Activated CD4-positive, alpha-beta T cell treated with anti-CD3 and anti-CD28 coated beads for 36 hours (primary cell): ENCODE results near the gene KDM4C. TPM values are rescaled to one million over a fixed set of nuclear protein-coding genes. Genes with fewer than 3 reads are reported as not detected.
A peak's percentile ranks its signal among the peaks of the same experiment; 100 is the strongest.
"Not testable (repeated sequence)": the region's sequence is repeated elsewhere in the genome, so short reads cannot be mapped to it uniquely, and the experiment has no call there.

Experiments used
- ATAC-seq: fragments of 200-7000 bp; cut with Tn5 transposase; one replicate; pipeline ENCODE4 v1.10.0; 2021; ENCODE audit warnings: mild to moderate bottlenecking, moderate library complexity
- CTCF ChIA-PET: fragments of 350-600 bp; sonication (Branson Sonifier 250); formaldehyde crosslinking; loops from one replicate; lab custom pipeline; 2021; ENCODE audit warnings: antibody characterized with exemption; lab: Charles Lee
- POLR2A ChIA-PET: fragments of 350-600 bp; sonication (Branson Sonifier 250); formaldehyde crosslinking; loops from one replicate; lab custom pipeline; 2021; ENCODE audit warnings: antibody characterized with exemption, inconsistent platforms; lab: Charles Lee
- DNase-seq: peaks from one replicate; pipeline ENCODE4 v3.0.0-alpha.2; 2020
- H3K27ac Mint-ChIP-seq: one replicate; pipeline ENCODE4 v1.8.0; 2021; ENCODE audit warnings: mixed read lengths
- H3K27me3 Mint-ChIP-seq: one replicate; pipeline ENCODE4 v1.8.0; 2021; ENCODE audit warnings: mixed read lengths
- H3K36me3 Mint-ChIP-seq: one replicate; pipeline ENCODE4 v1.8.0; 2021; ENCODE audit warnings: low read depth, mixed read lengths
- H3K4me1 Mint-ChIP-seq: one replicate; pipeline ENCODE4 v1.8.0; 2021; ENCODE audit warnings: mixed read lengths
- H3K4me3 Mint-ChIP-seq: one replicate; pipeline ENCODE4 v1.8.0; 2021; ENCODE audit warnings: mild to moderate bottlenecking, moderate library complexity, mixed read lengths
- H3K9me3 Mint-ChIP-seq: one replicate; pipeline ENCODE4 v1.8.0; 2021; ENCODE audit warnings: low read depth, mixed read lengths
- intact Hi-C, 2 experiments: fragments of 100-400 bp; cut with DNase I in 1 of 2; cut with micrococcal nuclease in 1 of 2; formaldehyde crosslinking; loops; one replicate each; pipeline versions ENCODE4 v1.14.2 to v1.15.1; 2022 to 2024; cut with DNase I, micrococcal nuclease
- total RNA-seq, 2 experiments: library from RNA; stranded (reverse); gene quantifications; one replicate each; pipeline ENCODE4 v1.2.3, GENCODE V29; 2021

Gene KDM4C
- total RNA-seq, 2 experiments from 2014 or later = 31.7 to 33.1 TPM

- H3K27me3 Mint-ChIP-seq = no peaks in the 10 kb centered on the region
- CTCF ChIA-PET = interaction anchor here (0.7 kb wide), 1 partner anchor 378 kb away, joined by 4 read pairs; no protein-coding TSS in a partner anchor
Measured at GRCh38 chr9:6733831-6734230, 23.9 kb upstream of the KDM4C start.

DNA sequence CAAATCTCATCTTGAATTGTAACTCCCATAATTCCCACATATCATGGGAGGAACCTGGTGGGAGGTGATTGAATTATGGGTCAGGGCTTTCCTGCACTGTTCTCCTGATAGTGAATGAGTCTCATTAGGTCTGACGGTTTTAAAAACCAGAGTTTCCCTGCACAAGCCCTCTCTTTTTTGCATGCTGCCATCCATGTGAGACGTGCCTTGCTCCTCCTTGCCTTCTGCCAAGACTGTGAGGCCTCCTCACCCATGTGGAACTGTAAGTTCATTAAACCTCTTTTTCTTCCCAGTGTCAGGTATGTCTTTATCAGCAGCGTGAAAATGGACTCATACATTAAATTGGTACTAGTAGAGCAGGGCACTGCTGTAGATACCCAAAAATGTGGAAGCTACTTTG is 22.4 kb upstream of the KDM4C start:
- no peaks in the 10 kb centered on the region for H3K27me3 Mint-ChIP-seq
- ChIA-PET POLR2A (no interaction called here), CTCF (interaction anchor here (0.6 to 0.7 kb wide), 2 partner anchors 143 to 383 kb away, joined by 3 to 4 read pairs; no protein-coding TSS in a partner anchor)
- no peaks in the 10 kb centered on the region for H3K9me3 Mint-ChIP-seq
- intact Hi-C loops = loop anchor here in 1 of 2 experiments (5.0 kb wide), 1 partner anchor 148 kb away; no protein-coding TSS in a partner anchor
- no peak overlapping the region for H3K27ac Mint-ChIP-seq
- no peak for DNase-seq
- H3K36me3 Mint-ChIP-seq = no peaks in the 10 kb centered on the region
- H3K4me1 Mint-ChIP-seq = no peaks in the 10 kb centered on the region
- ATAC-seq = no peak
- no peak overlapping the region for H3K4me3 Mint-ChIP-seq

More at GRCh38 chr9:6733831-6734230, 23.9 kb upstream of the KDM4C start:
- Mint-ChIP-seq H3K36me3 (no peaks in the 10 kb centered on the region), H3K4me1 (no peaks in the 10 kb centered on the region), H3K9me3 (no peaks in the 10 kb centered on the region), H3K27ac (no peak overlapping the region), H3K4me3 (no peak overlapping the region)
- intact Hi-C loops = no loop called here
- DNase-seq (no peak), ATAC-seq (no peak)
- POLR2A ChIA-PET = no interaction called here

DNA sequence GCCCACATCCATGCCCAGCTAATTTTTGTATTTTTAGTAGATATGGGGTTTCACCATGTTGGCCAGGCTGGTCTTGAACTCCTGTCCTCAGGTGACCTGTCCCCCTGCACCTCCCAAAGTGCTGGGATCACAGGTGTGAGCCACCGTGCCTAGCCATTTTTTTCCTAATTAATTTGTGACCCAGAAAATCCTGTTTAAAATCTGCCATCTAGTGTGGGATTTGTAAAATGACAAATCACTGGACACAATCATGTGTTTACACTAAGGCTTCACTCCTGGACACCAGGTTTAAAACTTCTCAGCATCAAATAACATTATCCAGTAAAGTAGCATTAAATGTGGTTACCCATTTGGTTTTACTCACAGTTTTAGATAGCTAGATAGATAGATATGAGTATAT is 18.6 kb upstream of the KDM4C start:
- no peaks in the 10 kb centered on the region for H3K9me3 Mint-ChIP-seq
- no peaks in the 10 kb centered on the region for H3K36me3 Mint-ChIP-seq
- no peak overlapping the region for H3K4me3 Mint-ChIP-seq
- intact Hi-C loops = loop anchor here (2.0 to 5.0 kb wide), 2 partner anchors 152 to 154 kb away; no protein-coding TSS in a partner anchor
- DNase-seq (no peak), ATAC-seq (no peak)
- no peak overlapping the region for H3K27ac Mint-ChIP-seq
- H3K27me3 Mint-ChIP-seq = no peaks in the 10 kb centered on the region
- H3K4me1 Mint-ChIP-seq = no peaks in the 10 kb centered on the region
- CTCF ChIA-PET = interaction anchor here (0.5 to 1.2 kb wide), 4 partner anchors 10 to 154 kb away, joined by 3 to 4 read pairs (median 4); no protein-coding TSS in a partner anchor
- POLR2A ChIA-PET = no interaction called here

- H3K36me3 Mint-ChIP-seq, DNase-seq, H3K27me3 Mint-ChIP-seq, H3K27ac Mint-ChIP-seq, H3K4me3 Mint-ChIP-seq, H3K9me3 Mint-ChIP-seq, intact Hi-C loops, ATAC-seq: not testable (repeated sequence)
- CTCF ChIA-PET = interaction anchor here (1.1 kb wide), 1 partner anchor 10 kb away, joined by 4 read pairs; no protein-coding TSS in a partner anchor
- POLR2A ChIA-PET = interaction anchor here (0.7 kb wide), 1 partner anchor 139 kb away, joined by 3 read pairs; no protein-coding TSS in a partner anchor
- H3K4me1 Mint-ChIP-seq = peaks cover 10% of the 10 kb centered on the region
Measured at GRCh38 chr9:6748861-6749260, 8.9 kb upstream of the KDM4C start.

- not testable (repeated sequence) for H3K4me3 Mint-ChIP-seq
Measured at GRCh38 chr9:6754861-6755260, 2.9 kb upstream of the KDM4C start.

DNA sequence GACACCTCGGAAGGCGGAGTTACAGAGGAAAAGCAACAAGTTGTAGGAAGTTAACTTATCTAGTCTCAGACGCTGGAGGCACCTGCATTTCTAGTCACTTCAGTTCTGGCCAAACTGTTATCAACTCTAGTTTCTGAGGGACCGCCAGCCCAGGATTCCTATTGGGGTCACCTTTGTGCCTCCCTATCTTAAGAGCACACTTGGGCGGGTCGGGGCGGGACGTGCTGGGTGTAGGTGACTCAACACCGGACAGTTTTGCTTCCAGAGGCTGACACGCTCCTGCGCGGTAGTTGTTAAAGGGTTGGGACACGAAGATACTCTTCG is 679 bp upstream of the KDM4C start:
- ChIA-PET POLR2A (interaction anchor here (0.6 to 2.7 kb wide), 9 partner anchors 38 to 1307 kb away, joined by 3 to 16 read pairs (median 3); partner anchors contain the start of genes CD274 and UHRF2), CTCF (no interaction called here)
- Mint-ChIP-seq H3K9me3 (peaks cover 1% of the 10 kb centered on the region), H3K27me3 (no peaks in the 10 kb centered on the region), H3K27ac (peak overlapping the region; percentile 99), H3K4me1 (peaks cover 24% of the 10 kb centered on the region), H3K36me3 (peaks cover 3% of the 10 kb centered on the region), H3K4me3 (peak overlapping the region; percentile 87)
- peak; percentile 67 for ATAC-seq
- intact Hi-C loops = loop anchor here (1.0 to 10.0 kb wide), 14 partner anchors 41 to 1965 kb away; partner anchors contain the start of genes UHRF2 (in 2 of the 2), DMAC1 (in 1 of the 2), ERMP1 (in 1 of the 2) and RCL1 (in 1 of the 2)
- peak; percentile 89 for DNase-seq

More at GRCh38 chr9:6754861-6755260, 2.9 kb upstream of the KDM4C start:
- DNase-seq, H3K36me3 Mint-ChIP-seq, H3K9me3 Mint-ChIP-seq, POLR2A ChIA-PET, ATAC-seq, CTCF ChIA-PET, H3K27me3 Mint-ChIP-seq: not testable (repeated sequence)
- Mint-ChIP-seq H3K27ac (peak overlapping the region; percentile 19), H3K4me1 (peaks cover 21% of the 10 kb centered on the region)
- intact Hi-C loops = loop anchor here in 1 of 2 experiments (5.0 to 10.0 kb wide), 7 partner anchors 542 to 1963 kb away; partner anchors contain the start of genes DMAC1, ERMP1 and RCL1

DNA sequence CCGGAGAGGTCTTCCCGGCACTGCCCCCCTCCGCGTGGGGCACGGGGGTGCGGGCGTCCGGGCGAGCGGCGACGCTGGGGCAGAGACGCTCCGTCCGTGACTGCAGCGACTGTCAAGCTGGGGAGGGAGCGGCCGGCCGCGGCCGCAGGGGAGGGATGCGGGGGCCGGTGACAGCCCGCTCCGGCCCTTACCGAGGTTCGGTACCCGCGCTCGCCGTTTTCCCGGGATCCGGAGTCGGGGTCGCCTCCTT is 400 bp downstream of the KDM4C start:
- POLR2A ChIA-PET = interaction anchor here (1.1 to 2.7 kb wide), 5 partner anchors 42 to 346 kb away, joined by 3 to 16 read pairs (median 7); partner anchors contain the start of gene UHRF2
- Mint-ChIP-seq H3K9me3 (peaks cover 4% of the 10 kb centered on the region), H3K27me3 (no peaks in the 10 kb centered on the region), H3K4me3 (peak overlapping the region; percentile 87), H3K4me1 (peaks cover 29% of the 10 kb centered on the region), H3K36me3 (peaks cover 7% of the 10 kb centered on the region), H3K27ac (peak overlapping the region; percentile 86)
- ATAC-seq = peak; percentile 2
- CTCF ChIA-PET = interaction anchor here (0.8 kb wide), 1 partner anchor 116 kb away, joined by 3 read pairs; no protein-coding TSS in a partner anchor
- DNase-seq = no peak
- intact Hi-C loops = loop anchor here in 1 of 2 experiments (2.0 to 10.0 kb wide), 8 partner anchors 539 to 1966 kb away; partner anchors contain the start of genes DMAC1, ERMP1 and RCL1

DNA sequence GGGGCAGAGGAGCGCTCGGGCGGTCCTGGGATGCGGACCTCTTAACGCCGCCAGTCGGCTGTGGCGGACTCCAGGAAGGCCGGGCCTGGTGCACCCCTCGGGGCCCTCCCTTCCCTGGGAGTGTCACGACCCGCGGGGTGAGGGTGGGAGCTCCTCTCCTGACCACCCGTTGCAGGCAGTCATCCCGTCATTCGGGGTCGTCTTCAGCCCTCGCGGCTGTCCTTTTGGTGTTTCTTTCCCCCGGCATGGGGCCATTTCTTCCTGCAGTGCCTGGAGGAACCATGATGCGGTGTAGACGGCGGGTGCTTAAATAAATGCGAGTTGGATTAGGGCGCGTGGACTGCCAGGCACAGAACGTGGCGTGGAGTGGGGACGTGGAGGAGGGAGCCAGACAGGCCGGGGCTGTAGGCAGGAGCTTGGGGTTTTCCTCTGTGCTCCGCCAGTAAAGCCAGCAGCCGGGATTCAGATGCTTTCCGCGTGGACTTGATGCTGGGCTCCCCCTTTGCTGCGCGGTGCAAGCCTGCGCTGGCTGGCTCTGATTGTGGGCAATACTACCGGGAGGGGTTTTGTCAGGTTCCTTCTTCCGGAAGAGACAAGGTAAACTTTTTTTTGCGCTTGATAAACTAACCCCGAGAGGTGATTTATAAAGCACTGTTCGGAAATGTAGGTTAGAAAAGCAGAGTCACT is 868 bp downstream of the KDM4C start:
- ChIA-PET CTCF (interaction anchor here (0.8 to 1.3 kb wide), 3 partner anchors 69 to 345 kb away, joined by 3 read pairs; partner anchors contain the start of gene UHRF2), POLR2A (interaction anchor here (0.9 to 2.7 kb wide), 3 partner anchors 77 to 346 kb away, joined by 3 to 16 read pairs (median 3); partner anchors contain the start of gene UHRF2)
- Mint-ChIP-seq H3K4me1 (peaks cover 34% of the 10 kb centered on the region), H3K27ac (peak overlapping the region; percentile 86), H3K36me3 (peaks cover 10% of the 10 kb centered on the region), H3K27me3 (no peaks in the 10 kb centered on the region), H3K4me3 (peak overlapping the region; percentile 87), H3K9me3 (peaks cover 6% of the 10 kb centered on the region)
- ATAC-seq (peak; percentile 25), DNase-seq (peak; percentile 76)
- intact Hi-C loops = loop anchor here in 1 of 2 experiments (2.0 to 10.0 kb wide), 8 partner anchors 539 to 1966 kb away; partner anchors contain the start of genes DMAC1, ERMP1 and RCL1

GRCh38 chr9:6759185-6759977 is 1.6 kb downstream of the KDM4C start:
- ATAC-seq = peak; percentile 3
- POLR2A ChIA-PET = interaction anchor here (0.6 to 0.9 kb wide), 2 partner anchors 78 to 193 kb away, joined by 3 read pairs; no protein-coding TSS in a partner anchor
- H3K4me1 Mint-ChIP-seq = peaks cover 41% of the 10 kb centered on the region
- peak overlapping the region; percentile 87 for H3K4me3 Mint-ChIP-seq
- peaks cover 6% of the 10 kb centered on the region for H3K9me3 Mint-ChIP-seq
- DNase-seq = peak; percentile 36
- intact Hi-C loops = loop anchor here in 1 of 2 experiments (2.0 to 10.0 kb wide), 8 partner anchors 538 to 1967 kb away; partner anchors contain the start of genes DMAC1, ERMP1 and RCL1
- peak overlapping the region; percentile 86 for H3K27ac Mint-ChIP-seq
- H3K27me3 Mint-ChIP-seq = no peaks in the 10 kb centered on the region
- H3K36me3 Mint-ChIP-seq = peaks cover 10% of the 10 kb centered on the region
- CTCF ChIA-PET = interaction anchor here (0.5 to 1.3 kb wide), 4 partner anchors 37 to 346 kb away, joined by 3 read pairs; partner anchors contain the start of gene UHRF2

- H3K36me3 Mint-ChIP-seq = peaks cover 10% of the 10 kb centered on the region
- ChIA-PET POLR2A (no interaction called here), CTCF (no interaction called here)
- peaks cover 55% of the 10 kb centered on the region for H3K4me1 Mint-ChIP-seq
- ATAC-seq (no peak), DNase-seq (no peak)
- peaks cover 6% of the 10 kb centered on the region for H3K9me3 Mint-ChIP-seq
- intact Hi-C loops = no loop called here
- H3K4me3 Mint-ChIP-seq = no peak overlapping the region
- H3K27me3 Mint-ChIP-seq = no peaks in the 10 kb centered on the region
- no peak overlapping the region for H3K27ac Mint-ChIP-seq
Measured at GRCh38 chr9:6761306-6761705, 3.5 kb downstream of the KDM4C start.
